PFSK-1 (cell line): Measurements from ENCODE around the gene TTC34.

Experiments
- FOXP2 ChIP-seq: optimal IDR thresholded peaks from 2 replicates; pipeline ENCODE3; 2011; ENCODE audit warnings: borderline replicate concordance, control low read depth, inconsistent platforms; ENCODE audit not compliant: insufficient read depth; ENCODE audit errors: extremely low read length, extremely low read depth
- POLR2AphosphoS5 ChIP-seq: IDR thresholded peaks from 2 replicates; pipeline ENCODE4 v1.6.1; 2012; ENCODE audit warnings: low read depth, mild to moderate bottlenecking, control low read depth, low read length, moderate library complexity
- SIN3A ChIP-seq: IDR thresholded peaks from 2 replicates; pipeline ENCODE4 v1.6.1; 2012; ENCODE audit warnings: mild to moderate bottlenecking, low read length, moderate library complexity, borderline replicate concordance; ENCODE audit not compliant: insufficient read depth

GRCh38 chr1:2828586-2829250, 27.2 kb upstream of the TTC34 start:
- TF ChIP-seq POLR2AphosphoS5: no peak
- TF ChIP-seq SIN3A: no peak
- TF ChIP-seq FOXP2: no peak
